Mucosa of stomach (tissue), 1 donor: ENCODE data around the gene SLC1A4.
"Not testable (repeated sequence)": the region's sequence is repeated elsewhere in the genome, so short reads cannot be mapped to it uniquely, and the experiment has no call there.

ENCODE experiments used
- H3K27me3 ChIP-seq: one replicate; pipeline ENCODE4 v1.7.0; 2013; ENCODE audit warnings: mild to moderate bottlenecking, low read length; ENCODE audit not compliant: control insufficient read depth, insufficient read depth
- H3K36me3 ChIP-seq: one replicate; pipeline ENCODE4 v1.7.0; 2013; ENCODE audit warnings: low read length; ENCODE audit not compliant: control insufficient read depth, insufficient read depth
- H3K4me1 ChIP-seq: one replicate; pipeline ENCODE4 v1.7.0; 2013; ENCODE audit warnings: mild to moderate bottlenecking, low read length; ENCODE audit not compliant: control insufficient read depth, insufficient read depth
- H3K4me3 ChIP-seq: one replicate; pipeline ENCODE4 v1.7.0; 2013; ENCODE audit warnings: low read length
- H3K9ac ChIP-seq: one replicate; pipeline ENCODE4 v1.7.0; 2013; ENCODE audit warnings: mild to moderate bottlenecking, low read length, moderate library complexity
- H3K9me3 ChIP-seq: one replicate; pipeline ENCODE4 v1.7.0; 2013; ENCODE audit warnings: mild to moderate bottlenecking, low read length, moderate library complexity; ENCODE audit not compliant: control insufficient read depth
- donor health status: Pancreatic carcinoma.

Gene SLC1A4

DNA sequence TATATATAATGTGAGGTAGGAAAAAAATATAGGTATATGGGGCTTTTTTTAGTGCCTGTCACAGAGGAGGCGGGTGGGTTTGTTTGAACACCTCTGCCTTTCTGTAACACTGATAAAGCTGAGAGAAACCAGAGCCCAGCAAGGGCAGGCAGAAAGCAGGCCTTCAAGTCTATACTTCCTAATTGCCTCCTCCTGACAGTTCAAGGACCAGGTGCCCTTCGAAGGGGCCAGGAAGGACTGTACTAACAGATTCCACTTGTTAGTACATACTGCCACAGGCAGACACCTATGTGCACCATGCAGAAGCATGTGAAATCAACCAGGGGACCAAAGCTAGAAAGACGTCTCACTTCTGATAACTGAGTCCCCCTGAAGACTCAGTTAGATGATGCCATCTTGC is 13.8 kb downstream of the SLC1A4 start:
- no peaks in the 10 kb centered on the region for H3K9me3 ChIP-seq
- H3K27me3 ChIP-seq, result no peaks in the 10 kb centered on the region
- H3K4me1 ChIP-seq, result no peaks in the 10 kb centered on the region
- H3K4me3 ChIP-seq, result no peak overlapping the region
- no peaks in the 10 kb centered on the region for H3K36me3 ChIP-seq
- H3K9ac ChIP-seq, result no peak overlapping the region

DNA sequence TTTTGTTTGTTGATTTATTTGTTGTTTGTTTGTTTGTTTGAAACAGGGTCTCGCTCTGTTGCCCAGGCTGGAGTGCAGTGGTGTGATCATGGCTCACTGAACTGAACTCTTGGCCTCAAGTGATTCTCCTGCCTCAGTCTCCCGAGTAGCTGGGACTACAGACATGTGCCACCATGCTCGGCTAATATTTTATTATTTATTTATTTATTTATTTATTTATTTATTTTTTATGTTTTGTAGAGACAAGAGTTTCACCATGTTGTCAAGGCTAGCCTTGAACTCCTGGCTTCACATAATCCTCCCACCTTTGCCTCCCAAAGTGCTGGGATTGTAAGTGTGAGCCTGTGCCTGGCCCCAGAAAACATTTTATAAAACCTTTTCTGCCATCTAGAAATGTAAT is 15.0 kb downstream of the SLC1A4 start:
- H3K27me3 ChIP-seq, H3K4me3 ChIP-seq, H3K4me1 ChIP-seq, H3K9me3 ChIP-seq, H3K9ac ChIP-seq, H3K36me3 ChIP-seq: not testable (repeated sequence)

DNA sequence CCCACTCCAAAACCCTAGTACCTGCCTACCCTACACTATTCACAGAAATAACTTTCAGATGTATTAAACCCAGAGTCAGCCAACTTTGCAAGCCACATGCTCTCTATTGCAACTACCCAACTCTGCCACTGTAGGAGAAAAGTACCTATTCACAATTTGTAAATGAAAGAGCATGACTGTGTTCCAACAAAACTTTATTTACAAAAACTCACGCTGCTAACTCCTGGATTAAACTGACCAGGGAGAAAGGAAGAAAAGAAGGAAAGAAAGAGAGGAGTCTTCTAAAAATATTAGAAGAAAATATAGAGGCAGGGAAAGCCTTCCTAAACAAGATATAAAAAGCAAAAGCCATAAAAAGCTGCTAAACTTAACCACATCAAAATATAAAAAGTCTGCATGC is 24.6 kb downstream of the SLC1A4 start:
- H3K36me3 ChIP-seq, result no peaks in the 10 kb centered on the region

DNA sequence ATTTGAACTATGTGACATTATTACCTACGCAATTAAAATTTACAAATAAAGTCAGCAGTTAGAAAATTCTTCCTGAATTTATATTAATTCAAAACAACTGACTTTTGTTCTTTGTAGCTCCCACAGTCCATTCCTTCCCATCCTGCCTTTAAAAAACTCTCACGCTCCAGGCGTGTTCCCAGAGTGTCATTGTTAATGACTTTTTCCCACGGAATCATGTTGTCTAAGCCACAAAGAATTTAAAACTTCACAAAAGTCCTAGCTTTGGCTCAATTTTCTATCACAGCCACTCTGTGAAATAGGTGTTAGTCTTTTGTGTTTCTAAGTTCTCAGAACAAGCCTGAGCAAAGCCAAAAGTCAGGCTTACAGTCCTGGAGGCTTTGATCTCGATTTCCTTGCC is 26.5 kb downstream of the SLC1A4 start:
- H3K27me3 ChIP-seq, result no peaks in the 10 kb centered on the region
- no peaks in the 10 kb centered on the region for H3K36me3 ChIP-seq
- H3K9ac ChIP-seq, result no peak overlapping the region
- no peaks in the 10 kb centered on the region for H3K4me1 ChIP-seq
- no peaks in the 10 kb centered on the region for H3K9me3 ChIP-seq
- H3K4me3 ChIP-seq, result no peak overlapping the region

More for the DNA sequence above, 24.6 kb downstream of the SLC1A4 start:
- no peak overlapping the region for H3K9ac ChIP-seq
- H3K4me1 ChIP-seq, result no peaks in the 10 kb centered on the region
- H3K27me3 ChIP-seq, result no peaks in the 10 kb centered on the region
- H3K4me3 ChIP-seq, result no peak overlapping the region
- no peaks in the 10 kb centered on the region for H3K9me3 ChIP-seq

DNA sequence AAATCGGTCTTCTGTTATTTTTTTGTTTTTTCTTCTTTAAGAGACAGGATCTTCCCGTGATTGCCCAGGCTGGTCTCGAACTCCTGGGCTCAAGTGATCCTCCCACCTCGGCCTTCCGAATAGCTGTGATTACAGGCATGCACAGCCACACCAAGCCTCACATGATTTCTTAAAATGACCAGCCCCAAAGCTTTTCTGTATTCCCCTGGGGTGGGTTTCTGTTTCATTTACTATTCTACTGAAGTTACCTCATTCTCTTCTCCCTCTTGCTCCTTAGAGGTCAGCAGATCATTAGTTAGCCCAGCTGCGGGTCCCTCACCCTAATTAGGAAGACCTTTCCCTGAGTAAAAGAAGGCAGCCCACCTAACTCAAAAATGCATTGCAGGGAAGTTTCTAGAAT is 27.6 kb downstream of the SLC1A4 start:
- no peaks in the 10 kb centered on the region for H3K27me3 ChIP-seq
- no peaks in the 10 kb centered on the region for H3K36me3 ChIP-seq
- H3K9me3 ChIP-seq, result no peaks in the 10 kb centered on the region
- no peaks in the 10 kb centered on the region for H3K4me1 ChIP-seq
- H3K9ac ChIP-seq, result no peak overlapping the region
- H3K4me3 ChIP-seq, result no peak overlapping the region

DNA sequence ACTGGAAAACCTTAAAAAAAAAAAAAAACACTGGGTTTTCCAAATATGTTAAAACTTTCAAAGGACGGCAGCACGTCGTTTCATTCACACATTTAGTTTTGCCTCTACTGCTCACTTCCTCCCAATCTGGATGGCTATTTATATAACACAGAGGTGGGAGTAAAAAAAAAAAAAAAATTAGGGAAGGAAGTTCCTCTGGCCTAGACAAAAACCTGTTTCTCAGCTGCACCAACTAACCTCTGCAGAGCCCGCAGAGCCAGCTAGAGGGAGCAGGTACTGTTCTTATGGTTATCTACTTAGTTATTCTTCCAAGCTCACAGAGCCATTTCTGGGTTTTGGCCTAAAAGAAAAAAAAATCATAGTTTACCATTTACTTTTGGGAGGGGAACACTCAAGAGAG is 28.1 kb downstream of the SLC1A4 start:
- no peaks in the 10 kb centered on the region for H3K36me3 ChIP-seq
- H3K4me1 ChIP-seq, result no peaks in the 10 kb centered on the region
- no peaks in the 10 kb centered on the region for H3K9me3 ChIP-seq
- no peak overlapping the region for H3K4me3 ChIP-seq
- H3K27me3 ChIP-seq, result no peaks in the 10 kb centered on the region
- H3K9ac ChIP-seq, result no peak overlapping the region

DNA sequence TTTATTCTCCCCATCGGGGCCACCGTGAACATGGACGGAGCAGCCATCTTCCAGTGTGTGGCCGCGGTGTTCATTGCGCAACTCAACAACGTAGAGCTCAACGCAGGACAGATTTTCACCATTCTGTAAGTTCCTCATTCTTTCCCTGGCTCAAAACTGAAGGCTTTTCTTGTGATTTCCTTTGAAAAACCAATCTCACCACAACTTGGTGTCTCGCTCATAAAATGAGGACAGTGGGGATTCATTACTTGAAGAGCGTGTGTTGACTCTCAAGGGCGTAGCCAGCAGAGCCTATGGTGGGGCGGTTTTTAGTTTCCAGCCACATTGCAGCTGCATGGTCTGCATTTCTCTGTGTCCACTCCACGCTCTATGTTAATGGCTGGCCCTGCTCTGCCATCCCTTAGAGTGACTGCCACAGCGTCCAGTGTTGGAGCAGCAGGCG is 29.0 kb downstream of the SLC1A4 start:
- H3K9ac ChIP-seq, result no peak overlapping the region
- no peaks in the 10 kb centered on the region for H3K36me3 ChIP-seq
- no peak overlapping the region for H3K4me3 ChIP-seq
- H3K4me1 ChIP-seq, result no peaks in the 10 kb centered on the region
- no peaks in the 10 kb centered on the region for H3K27me3 ChIP-seq
- H3K9me3 ChIP-seq, result no peaks in the 10 kb centered on the region

DNA sequence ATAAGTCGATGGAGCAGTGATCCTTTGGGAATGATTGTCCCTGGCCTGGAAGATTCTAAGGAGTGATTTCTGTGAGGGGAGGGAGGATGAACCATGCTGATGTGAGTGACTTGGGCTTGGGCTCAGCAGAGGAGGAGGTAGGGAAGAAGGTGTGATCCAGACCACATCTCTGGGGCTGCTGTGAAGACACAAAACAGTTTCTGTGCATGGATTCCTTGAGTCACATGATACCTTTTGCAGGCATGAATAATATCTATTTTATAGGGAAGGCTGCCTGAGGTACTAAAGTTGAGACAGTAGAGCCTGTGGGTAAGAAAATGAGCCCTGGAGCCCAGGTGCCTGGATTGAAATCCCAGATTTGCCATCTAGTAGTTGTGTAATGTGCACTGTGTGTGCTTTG is 29.8 kb downstream of the SLC1A4 start:
- Histone ChIP-seq H3K4me3 (no peak overlapping the region), H3K36me3 (no peaks in the 10 kb centered on the region), H3K4me1 (no peaks in the 10 kb centered on the region), H3K9me3 (no peaks in the 10 kb centered on the region), H3K9ac (no peak overlapping the region), H3K27me3 (no peaks in the 10 kb centered on the region)

DNA sequence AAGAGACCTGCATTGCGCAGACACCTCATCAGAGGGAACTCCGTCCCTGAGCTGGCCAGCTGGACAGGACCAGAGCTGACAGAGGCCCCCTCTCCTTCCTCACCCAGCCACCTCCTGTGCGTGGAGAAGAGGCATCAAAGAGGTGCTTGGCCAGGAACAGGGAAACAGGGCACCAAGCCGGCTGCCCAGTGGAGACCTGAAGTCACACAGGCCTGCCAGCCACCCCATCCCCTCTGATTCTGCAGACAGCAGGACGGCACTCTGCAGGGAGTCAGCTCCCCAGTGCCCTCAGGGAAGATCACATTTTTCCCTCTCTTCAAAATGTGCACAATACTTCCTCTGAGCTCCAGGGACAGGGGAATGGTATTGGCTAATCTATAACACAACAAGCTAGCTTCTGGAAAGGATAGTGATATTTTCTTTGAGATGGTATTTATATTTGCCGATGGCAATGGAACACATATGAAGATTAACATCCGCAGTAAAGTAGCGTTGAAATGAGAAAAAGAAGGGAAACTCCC is 30.5 kb downstream of the SLC1A4 start:
- Histone ChIP-seq H3K36me3 (no peaks in the 10 kb centered on the region), H3K27me3 (no peaks in the 10 kb centered on the region), H3K4me1 (no peaks in the 10 kb centered on the region), H3K9me3 (no peaks in the 10 kb centered on the region), H3K4me3 (no peak overlapping the region), H3K9ac (no peak overlapping the region)

DNA sequence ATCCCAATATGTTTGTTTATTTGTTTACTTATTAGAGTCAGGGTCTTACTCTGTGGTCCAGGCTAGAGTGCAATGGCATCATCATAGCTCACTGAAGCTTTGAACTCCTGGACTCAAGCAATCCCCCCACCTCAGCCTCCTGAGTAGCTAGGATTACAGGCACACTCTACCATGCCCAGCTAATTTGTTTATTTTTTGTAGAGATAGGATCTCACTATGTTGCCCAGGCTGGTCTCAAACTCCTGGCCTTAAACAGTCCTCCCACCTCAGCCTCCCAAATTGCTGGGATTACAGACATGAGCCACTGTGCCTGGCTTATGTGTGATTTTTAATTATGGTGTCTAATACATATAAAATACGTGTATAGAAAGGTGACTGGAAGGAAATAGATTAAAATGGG is 31.1 kb downstream of the SLC1A4 start:
- H3K4me1 ChIP-seq, H3K4me3 ChIP-seq, H3K27me3 ChIP-seq, H3K9me3 ChIP-seq, H3K36me3 ChIP-seq, H3K9ac ChIP-seq: not testable (repeated sequence)

DNA sequence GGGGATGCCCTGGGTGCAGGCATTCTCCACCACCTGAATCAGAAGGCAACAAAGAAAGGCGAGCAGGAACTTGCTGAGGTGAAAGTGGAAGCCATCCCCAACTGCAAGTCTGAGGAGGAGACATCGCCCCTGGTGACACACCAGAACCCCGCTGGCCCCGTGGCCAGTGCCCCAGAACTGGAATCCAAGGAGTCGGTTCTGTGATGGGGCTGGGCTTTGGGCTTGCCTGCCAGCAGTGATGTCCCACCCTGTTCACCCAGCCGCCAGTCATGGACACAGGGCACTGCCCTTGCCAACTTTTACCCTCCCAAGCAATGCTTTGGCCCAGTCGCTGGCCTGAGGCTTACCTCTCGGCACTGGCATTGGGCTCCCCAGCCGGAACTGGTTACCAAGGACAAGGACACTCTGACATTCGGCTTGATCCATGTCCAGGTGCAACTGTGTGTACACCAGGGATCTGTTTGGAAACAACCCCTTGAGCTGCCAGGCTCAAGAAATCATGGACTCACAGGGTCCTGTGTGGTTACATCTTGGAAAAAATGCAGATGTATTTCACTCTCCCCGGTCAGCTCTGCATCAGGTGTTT is 31.8 kb downstream of the SLC1A4 start:
- Histone ChIP-seq H3K9ac (no peak overlapping the region), H3K36me3 (no peaks in the 10 kb centered on the region), H3K4me1 (peaks cover 2% of the 10 kb centered on the region), H3K4me3 (no peak overlapping the region), H3K9me3 (no peaks in the 10 kb centered on the region), H3K27me3 (no peaks in the 10 kb centered on the region)

DNA sequence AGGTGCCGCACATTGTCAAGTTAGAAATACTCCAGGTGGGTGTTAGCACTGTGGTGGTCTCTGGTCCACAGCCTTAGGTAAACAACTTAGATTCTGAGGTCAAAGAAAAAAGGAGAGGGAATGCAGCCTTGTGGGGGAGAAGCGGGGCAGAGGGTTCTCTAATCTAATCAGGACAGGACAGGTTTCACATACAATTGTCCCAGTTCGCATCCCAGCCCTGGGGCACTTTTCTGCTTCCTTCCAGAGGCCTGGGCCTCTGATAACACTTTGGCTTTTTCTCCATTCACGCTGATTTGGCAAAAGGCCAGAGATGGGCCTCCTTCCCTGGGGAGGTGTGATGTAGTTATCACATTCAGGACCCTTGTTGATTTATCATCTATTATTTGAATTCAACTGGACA is 32.5 kb downstream of the SLC1A4 start:
- Histone ChIP-seq H3K27me3 (no peaks in the 10 kb centered on the region), H3K9me3 (no peaks in the 10 kb centered on the region), H3K4me1 (peaks cover 3% of the 10 kb centered on the region), H3K36me3 (no peaks in the 10 kb centered on the region), H3K9ac (no peak overlapping the region), H3K4me3 (no peak overlapping the region)

DNA sequence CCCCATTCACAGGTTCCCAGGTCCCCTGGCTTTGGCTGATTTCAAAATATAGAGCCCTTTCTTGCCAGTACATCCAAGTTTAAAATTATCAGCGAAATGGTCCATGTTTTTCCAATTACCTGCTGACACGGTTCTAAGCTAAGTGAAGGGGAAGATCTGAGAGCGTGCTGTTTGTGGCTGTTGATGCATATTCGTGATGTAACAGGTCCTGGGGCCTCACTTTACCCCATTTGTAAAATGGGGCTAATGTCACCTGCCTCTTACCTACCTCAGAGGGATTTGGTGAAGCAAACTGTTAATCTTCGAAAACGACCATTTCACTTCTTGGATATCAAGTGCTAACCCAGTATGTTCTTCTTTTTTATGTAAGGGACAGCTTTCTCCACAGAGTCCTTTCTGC is 33.0 kb downstream of the SLC1A4 start:
- Histone ChIP-seq H3K36me3 (no peaks in the 10 kb centered on the region), H3K9ac (no peak overlapping the region), H3K4me1 (peaks cover 3% of the 10 kb centered on the region), H3K27me3 (no peaks in the 10 kb centered on the region), H3K4me3 (no peak overlapping the region), H3K9me3 (no peaks in the 10 kb centered on the region)
